Measurements from ENCODE around the gene C2CD4A.

- TF ChIP-seq ZNF274 (IDR thresholded peaks at IDR 0.05; ENCODE audit: low read depth, low read length) (no peak), SUZ12 (IDR thresholded peaks at IDR 0.05; ENCODE audit: extremely low read depth, insufficient read depth, insufficient read length) (no peak)
These were observed 5.0 kb downstream of the C2CD4A start for GRCh38 chr15:62071711-62072308.

All from NT2/D1 (cell line).